CD4-positive, CD25-positive, alpha-beta regulatory T cell (primary cell): ENCODE measurements around the gene SLC37A3. TPM values are rescaled to one million over a fixed set of nuclear protein-coding genes. Genes with fewer than 3 reads are reported as not detected.

Experiments
- ATAC-seq, 2 donors: fragments of 150-1000 bp; cut with Tn5 transposase; one replicate each; pipeline ENCODE4 v1.10.0; 2021; ENCODE audit warnings: low read depth in 2 of 2, moderate number of reproducible peaks in 2 of 2, moderate library complexity in 1 of 2
- DNase-seq, 3 donors: peaks; one replicate each; pipeline versions ENCODE4 v3.0.0 to v3.0.0-alpha.2; 2012 to 2022; ENCODE audit warnings: mixed read lengths in 1 of 3
- H3K27ac ChIP-seq: one replicate; pipeline ENCODE4 v1.7.0; 2013; ENCODE audit warnings: mild to moderate bottlenecking, low read length; ENCODE audit not compliant: insufficient read depth, poor library complexity, severe bottlenecking
- H3K27me3 ChIP-seq: one replicate; pipeline ENCODE4 v1.7.0; 2013; ENCODE audit warnings: low read length; ENCODE audit not compliant: control insufficient read depth, insufficient read depth
- H3K36me3 ChIP-seq: one replicate; pipeline ENCODE4 v1.7.0; 2013; ENCODE audit warnings: mild to moderate bottlenecking, low read length, moderate library complexity; ENCODE audit not compliant: control insufficient read depth, insufficient read depth
- H3K4me1 ChIP-seq: 2 replicates; pipeline ENCODE4 v1.7.0; 2013; ENCODE audit warnings: mild to moderate bottlenecking, low read length; ENCODE audit not compliant: insufficient read depth, control insufficient read depth, poor library complexity, severe bottlenecking
- H3K4me3 ChIP-seq: one replicate; pipeline ENCODE4 v1.7.0; 2013; ENCODE audit warnings: low read depth, mild to moderate bottlenecking, low read length, moderate library complexity
- H3K9me3 ChIP-seq, 2 experiments: 1 replicate in 1 of 2; 2 replicates in 1 of 2; pipeline ENCODE4 v1.7.0; 2013; ENCODE audit warnings: low read length in 2 of 2, mild to moderate bottlenecking in 1 of 2, moderate library complexity in 1 of 2; ENCODE audit not compliant: control insufficient read depth in 2 of 2
- H3K27ac Mint-ChIP-seq, 3 donors: one replicate each; pipeline ENCODE4 v1.8.0; 2020 to 2022; ENCODE audit warnings: mild to moderate bottlenecking in 3 of 3, mixed read lengths in 3 of 3, moderate library complexity in 2 of 3
- H3K27me3 Mint-ChIP-seq: one replicate; pipeline ENCODE4 v1.8.0; 2022; ENCODE audit warnings: mild to moderate bottlenecking, mixed read lengths
- H3K36me3 Mint-ChIP-seq: one replicate; pipeline ENCODE4 v1.8.0; 2020; ENCODE audit warnings: mixed read lengths
- H3K4me1 Mint-ChIP-seq, 4 donors: one replicate each; pipeline ENCODE4 v1.8.0; 2020 to 2022; ENCODE audit warnings: mixed read lengths in 4 of 4, mild to moderate bottlenecking in 1 of 4
- H3K4me3 Mint-ChIP-seq, 4 donors: one replicate each; pipeline ENCODE4 v1.8.0; 2020 to 2022; ENCODE audit warnings: mild to moderate bottlenecking in 4 of 4, mixed read lengths in 4 of 4, moderate library complexity in 3 of 4
- H3K9me3 Mint-ChIP-seq, 7 donors: one replicate each; pipeline ENCODE4 v1.8.0; 2020 to 2022; ENCODE audit warnings: mixed read lengths in 7 of 7, mild to moderate bottlenecking in 3 of 7, moderate library complexity in 2 of 7
- polyA plus RNA-seq, 4 donors: library from polyadenylated mRNA; unstranded; fragments of 300-500 nt; fragmentation: Illumina TruSeq; gene quantifications; one replicate each; pipeline ENCODE4 v1.2.3, GENCODE V29; 2021
- total RNA-seq: library from RNA; stranded (reverse); gene quantifications from one replicate; pipeline ENCODE4 v1.2.3, GENCODE V29; 2022

The SLC37A3 gene
- total and polyA plus RNA-seq, 5 donors from 2014 or later, result 13.0 to 44.7 (median 15.5) TPM

DNA sequence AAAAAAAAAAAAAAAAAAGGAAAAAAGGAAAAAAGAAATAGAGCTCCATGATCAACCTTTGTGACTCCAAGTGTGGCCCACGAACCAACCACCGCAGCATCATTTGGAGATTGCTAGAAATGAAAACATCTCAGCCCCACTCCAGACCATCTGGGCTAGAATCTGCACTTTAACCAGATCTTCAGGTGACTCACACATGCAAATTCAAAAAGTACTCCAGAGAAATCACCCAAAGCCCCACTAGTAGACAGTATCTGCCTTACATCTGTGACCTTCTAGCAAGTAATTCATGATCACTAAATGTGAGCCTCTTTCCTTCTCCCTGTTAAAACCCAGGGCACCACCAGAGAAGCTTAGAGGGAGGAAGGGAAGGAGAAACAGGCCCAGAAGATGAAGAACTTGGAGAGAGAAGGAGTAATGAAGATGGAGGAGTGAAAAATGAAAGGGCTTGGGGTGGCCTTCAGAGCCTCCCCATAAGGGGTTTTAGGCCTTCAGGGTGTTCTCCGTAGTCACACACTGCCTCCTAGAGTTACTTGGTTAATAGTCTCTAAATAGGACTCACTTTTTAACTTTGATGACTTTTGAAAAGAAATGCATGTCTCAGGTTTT lies 94.0 kb downstream of the SLC37A3 start:
- peak overlapping the region; percentile 47 to 82 (median 56) for H3K27ac Mint-ChIP-seq
- ATAC-seq (peak; percentile 88), DNase-seq (peak; percentile 13 to 82 (median 67))
- Histone ChIP-seq H3K4me1 (peaks cover 4% of the 10 kb centered on the region), H3K27ac (no peak overlapping the region), H3K4me3 (no peak overlapping the region), H3K27me3 (no peaks in the 10 kb centered on the region), H3K9me3 (no peaks in the 10 kb centered on the region), H3K36me3 (no peaks in the 10 kb centered on the region)
- H3K27me3 Mint-ChIP-seq, result peaks cover 4% of the 10 kb centered on the region
- H3K4me1 Mint-ChIP-seq, result peaks cover 4 to 12% (median 6%) of the 10 kb centered on the region in 4 donors
- no peaks in the 10 kb centered on the region for H3K36me3 Mint-ChIP-seq
- no peaks in the 10 kb centered on the region for H3K9me3 Mint-ChIP-seq
- H3K4me3 Mint-ChIP-seq, result no peak overlapping the region

DNA sequence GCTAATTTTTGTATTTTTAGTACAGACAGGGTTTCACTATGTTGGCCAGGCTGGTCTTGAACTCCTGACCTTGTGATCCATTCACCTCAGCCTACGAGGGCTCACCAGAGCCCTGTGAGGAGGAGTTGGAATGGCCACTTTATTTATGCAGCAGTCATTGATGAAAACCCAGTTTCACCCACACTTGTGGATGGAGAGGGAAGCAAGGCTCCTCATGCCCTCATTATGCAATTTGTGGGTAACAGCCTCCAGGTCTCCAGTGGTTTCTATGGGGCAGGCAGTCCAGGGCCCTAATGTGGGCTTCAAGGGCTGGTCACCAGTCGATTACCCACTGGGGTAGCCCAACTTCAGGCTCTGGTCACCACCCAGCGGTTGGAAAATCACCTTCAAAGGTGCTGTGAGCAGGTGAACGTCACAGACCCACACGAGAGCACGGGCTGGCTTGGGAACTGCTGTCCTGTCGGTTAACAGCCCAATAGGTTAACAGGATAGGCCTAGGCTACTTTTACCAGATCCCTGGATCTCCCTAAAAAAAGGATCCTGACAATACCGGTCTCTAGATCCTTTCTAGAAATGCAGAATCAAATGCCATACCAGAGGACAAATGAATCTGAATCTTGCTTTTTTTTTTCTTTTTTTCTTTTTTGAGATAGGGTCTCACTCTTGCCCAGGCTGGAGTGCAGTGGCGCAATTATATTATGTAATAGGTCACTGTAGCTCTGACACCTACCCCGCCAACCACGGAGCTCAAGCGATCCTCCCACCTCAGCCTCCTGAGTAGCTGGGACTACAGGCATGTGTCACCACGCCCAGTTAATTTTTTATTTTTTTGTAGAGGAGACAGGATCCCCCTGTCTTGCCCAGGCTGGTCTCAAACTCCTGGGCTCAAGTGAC lies 97.8 kb downstream of the SLC37A3 start:
- no peak overlapping the region for H3K4me3 Mint-ChIP-seq
- no peak overlapping the region for H3K27ac ChIP-seq
- no peaks in the 10 kb centered on the region for H3K9me3 Mint-ChIP-seq
- no peaks in the 10 kb centered on the region for H3K9me3 ChIP-seq
- DNase-seq, result no peak
- H3K27me3 Mint-ChIP-seq, result peaks cover 4% of the 10 kb centered on the region
- no peak overlapping the region for H3K4me3 ChIP-seq
- no peak overlapping the region for H3K27ac Mint-ChIP-seq
- ATAC-seq, result no peak
- H3K27me3 ChIP-seq, result no peaks in the 10 kb centered on the region
- no peaks in the 10 kb centered on the region for H3K36me3 ChIP-seq
- no peaks in the 10 kb centered on the region for H3K36me3 Mint-ChIP-seq
- H3K4me1 ChIP-seq, result peaks cover 4% of the 10 kb centered on the region
- H3K4me1 Mint-ChIP-seq, result peaks cover 4 to 12% (median 6%) of the 10 kb centered on the region in 4 donors

DNA sequence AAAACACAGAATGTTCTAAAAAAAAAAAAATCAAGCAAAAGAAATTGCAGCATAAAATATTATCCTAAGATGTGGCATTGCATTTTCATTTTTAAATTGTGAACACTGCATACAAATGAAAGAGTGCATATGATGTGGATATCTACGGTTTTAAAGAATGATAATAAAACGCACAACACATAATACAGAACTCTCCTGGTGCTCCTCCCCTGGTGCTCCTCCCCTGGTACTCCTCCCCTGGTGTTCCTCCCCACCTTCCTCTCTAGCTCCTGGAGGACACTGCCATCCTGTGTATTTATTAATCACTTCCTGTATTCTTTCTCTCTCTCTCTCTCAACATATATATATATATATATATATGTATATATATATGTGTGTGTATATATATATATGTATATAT lies 100.1 kb downstream of the SLC37A3 start:
- Mint-ChIP-seq H3K4me1 (peaks cover 0 to 3% (median 0%) of the 10 kb centered on the region in 4 donors), H3K9me3 (no peaks in the 10 kb centered on the region), H3K36me3 (peaks cover 5% of the 10 kb centered on the region), H3K4me3 (no peak overlapping the region), H3K27me3 (peaks cover 2% of the 10 kb centered on the region), H3K27ac (peak overlapping the region in 1 of 3 donors; percentile 60)
- H3K27me3 ChIP-seq, result no peaks in the 10 kb centered on the region
- H3K27ac ChIP-seq, result no peak overlapping the region
- H3K36me3 ChIP-seq, result no peaks in the 10 kb centered on the region
- no peaks in the 10 kb centered on the region for H3K4me1 ChIP-seq
- H3K4me3 ChIP-seq, result no peak overlapping the region
- ATAC-seq, result no peak
- DNase-seq, result no peak
- no peaks in the 10 kb centered on the region for H3K9me3 ChIP-seq

GRCh38 chr7:140297192-140297591 lies 101.1 kb downstream of the SLC37A3 start:
- Histone ChIP-seq H3K9me3 (no peaks in the 10 kb centered on the region), H3K4me3 (no peak overlapping the region), H3K27ac (no peak overlapping the region), H3K4me1 (no peaks in the 10 kb centered on the region), H3K36me3 (no peaks in the 10 kb centered on the region), H3K27me3 (no peaks in the 10 kb centered on the region)
- H3K4me3 Mint-ChIP-seq, result no peak overlapping the region
- peak in 1 of 2 donors; percentile 22 for ATAC-seq
- peaks cover 5% of the 10 kb centered on the region for H3K36me3 Mint-ChIP-seq
- H3K27ac Mint-ChIP-seq, result no peak overlapping the region
- DNase-seq, result peak in 1 of 3 donors; percentile 45
- no peaks in the 10 kb centered on the region for H3K4me1 Mint-ChIP-seq
- H3K27me3 Mint-ChIP-seq, result no peaks in the 10 kb centered on the region
- no peaks in the 10 kb centered on the region for H3K9me3 Mint-ChIP-seq

GRCh38 chr7:140295224-140295738 lies 103.0 kb downstream of the SLC37A3 start:
- no peak overlapping the region for H3K4me3 ChIP-seq
- H3K27ac ChIP-seq, result no peak overlapping the region
- Mint-ChIP-seq H3K4me1 (no peaks in the 10 kb centered on the region), H3K4me3 (no peak overlapping the region), H3K27ac (no peak overlapping the region), H3K27me3 (no peaks in the 10 kb centered on the region), H3K36me3 (peaks cover 5% of the 10 kb centered on the region), H3K9me3 (no peaks in the 10 kb centered on the region)
- no peaks in the 10 kb centered on the region for H3K27me3 ChIP-seq
- no peak for DNase-seq
- H3K36me3 ChIP-seq, result no peaks in the 10 kb centered on the region
- H3K9me3 ChIP-seq, result no peaks in the 10 kb centered on the region
- no peaks in the 10 kb centered on the region for H3K4me1 ChIP-seq
- no peak for ATAC-seq

GRCh38 chr7:140294454-140294853 lies 103.9 kb downstream of the SLC37A3 start:
- ATAC-seq (no peak), DNase-seq (no peak)
- no peak overlapping the region for H3K4me3 ChIP-seq
- no peak overlapping the region for H3K27ac ChIP-seq
- Mint-ChIP-seq H3K4me3 (no peak overlapping the region), H3K4me1 (no peaks in the 10 kb centered on the region), H3K36me3 (peaks cover 5% of the 10 kb centered on the region), H3K27ac (no peak overlapping the region), H3K27me3 (peaks cover 5% of the 10 kb centered on the region), H3K9me3 (no peaks in the 10 kb centered on the region)
- H3K36me3 ChIP-seq, result no peaks in the 10 kb centered on the region
- H3K4me1 ChIP-seq, result no peaks in the 10 kb centered on the region
- H3K27me3 ChIP-seq, result no peaks in the 10 kb centered on the region
- no peaks in the 10 kb centered on the region for H3K9me3 ChIP-seq

DNA sequence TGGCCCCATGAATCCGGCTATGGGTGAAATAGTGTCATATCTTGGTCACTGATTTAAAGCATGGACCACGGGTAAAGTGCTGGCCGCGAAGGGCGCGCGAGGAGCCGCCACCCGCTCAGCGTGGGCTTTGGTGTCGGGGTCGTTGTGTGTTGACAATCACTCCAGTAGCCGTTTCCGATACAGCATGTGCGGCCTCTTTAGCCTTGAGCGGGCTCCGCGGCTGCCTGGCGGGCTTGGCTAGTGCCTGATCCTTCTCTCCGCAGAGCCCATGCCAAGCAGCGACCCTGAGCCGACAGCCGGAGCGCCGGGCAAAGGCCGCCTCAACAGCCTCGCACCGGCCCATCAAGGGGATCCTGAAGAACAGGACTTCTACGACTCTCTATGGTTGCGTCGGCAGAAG lies 105.9 kb downstream of the SLC37A3 start:
- Mint-ChIP-seq H3K9me3 (no peaks in the 10 kb centered on the region), H3K27ac (no peak overlapping the region), H3K4me1 (no peaks in the 10 kb centered on the region), H3K36me3 (peaks cover 5% of the 10 kb centered on the region), H3K4me3 (no peak overlapping the region), H3K27me3 (peaks cover 5% of the 10 kb centered on the region)
- DNase-seq, result no peak
- Histone ChIP-seq H3K36me3 (no peaks in the 10 kb centered on the region), H3K27ac (no peak overlapping the region), H3K4me1 (no peaks in the 10 kb centered on the region), H3K9me3 (no peaks in the 10 kb centered on the region), H3K27me3 (no peaks in the 10 kb centered on the region), H3K4me3 (no peak overlapping the region)
- ATAC-seq, result no peak
